HG03108 (cell line): Measurements from ENCODE around the gene MTMR12.

ENCODE experiments used
- ATAC-seq: cut with Tn5 transposase; IDR thresholded peaks from one replicate; pipeline ENCODE4 v1.9.1; 2021; ENCODE audit warnings: moderate library complexity; ENCODE audit not compliant: unreplicated experiment

Gene MTMR12

DNA sequence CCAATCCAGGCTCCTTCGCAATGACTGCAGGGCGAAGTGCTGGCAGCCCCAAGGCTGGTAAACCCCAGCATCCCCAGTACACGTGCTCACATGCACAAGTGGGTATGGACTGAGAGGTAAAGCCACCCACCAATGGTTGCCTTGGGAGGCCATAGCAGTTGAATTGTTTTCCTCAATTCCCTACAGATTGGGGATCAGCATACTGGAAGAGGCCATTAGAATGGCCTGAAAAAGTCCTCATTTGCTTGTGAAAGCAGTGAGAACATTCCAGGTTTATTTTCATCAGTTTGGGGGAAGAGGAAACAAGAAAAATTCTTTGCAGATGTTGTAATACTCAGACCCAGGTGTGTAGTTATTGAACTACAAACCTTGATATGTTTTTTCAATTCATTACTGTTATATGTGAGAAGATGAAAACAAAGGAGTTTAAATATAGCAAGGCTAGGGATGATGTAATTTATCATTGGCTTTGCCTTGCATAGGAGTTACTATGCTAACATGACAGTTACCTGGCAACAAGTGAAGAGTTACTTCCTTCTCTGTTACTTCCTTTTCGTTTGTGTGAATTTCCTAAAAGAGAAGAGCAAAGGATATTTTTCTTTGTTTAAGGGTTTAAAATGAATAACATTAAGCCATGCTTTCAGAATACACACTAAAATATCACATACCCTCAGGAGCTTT lies 36.4 kb downstream of the MTMR12 start:
- ATAC-seq = no peak

DNA sequence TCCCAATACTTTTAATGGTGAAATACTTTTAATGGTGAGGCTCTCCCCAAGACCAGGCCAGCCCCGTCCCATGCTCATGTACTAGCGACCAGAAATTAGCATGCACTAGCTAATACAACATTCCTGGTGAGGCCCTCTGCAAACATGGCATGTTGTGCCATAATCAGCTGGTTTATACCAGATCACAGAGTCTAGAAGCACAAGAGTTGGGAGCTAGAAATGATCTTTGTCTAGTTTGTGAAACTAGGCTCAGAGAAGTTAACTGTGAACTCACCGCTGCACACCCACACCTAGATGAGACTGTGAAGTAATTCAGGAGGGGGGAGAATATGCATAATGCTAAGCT lies 37.4 kb downstream of the MTMR12 start:
- no peak for ATAC-seq

- ATAC-seq = no peak
Measured at GRCh38 chr5:32274548-32275395, 38.0 kb downstream of the MTMR12 start.

DNA sequence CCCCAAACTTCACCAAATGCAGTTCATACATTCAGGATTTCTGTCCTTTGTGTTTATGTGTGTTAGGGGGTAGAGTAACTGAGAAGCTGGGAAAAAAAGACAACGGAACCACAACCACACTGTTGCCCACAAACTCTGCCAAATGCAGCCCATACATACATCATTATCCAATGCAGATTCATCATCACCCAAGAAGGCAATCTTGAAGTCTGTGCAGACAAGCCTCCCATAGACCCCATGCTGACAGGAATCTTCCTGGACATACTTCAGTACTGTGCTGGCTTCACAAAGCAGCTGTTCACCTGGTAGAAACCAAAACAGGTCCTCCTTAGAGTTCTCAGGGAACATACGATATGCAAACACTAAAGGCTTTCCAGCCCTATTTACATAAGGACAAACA lies 38.9 kb downstream of the MTMR12 start:
- no peak for ATAC-seq

- ATAC-seq = no peak
Measured at GRCh38 chr5:32272746-32273145, 40.0 kb downstream of the MTMR12 start.

DNA sequence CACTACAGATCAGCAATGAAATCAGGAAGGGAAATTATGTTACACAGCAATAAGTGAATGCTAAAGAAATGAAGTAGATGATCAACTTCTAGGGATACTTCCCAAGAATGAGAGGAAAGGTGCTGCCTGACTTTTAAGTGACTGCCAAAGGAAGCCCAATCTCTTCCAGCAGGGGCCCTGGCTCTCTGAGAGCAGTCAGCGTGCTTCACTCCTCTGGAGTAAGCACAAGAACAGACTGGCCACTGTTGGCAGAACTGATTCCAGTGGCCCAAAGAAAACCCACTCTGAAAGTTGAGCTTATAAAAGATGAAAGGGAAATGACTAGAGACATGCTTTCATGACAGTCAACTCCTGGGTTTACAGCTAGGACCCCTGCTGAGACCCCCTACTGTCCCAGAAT lies 41.8 kb downstream of the MTMR12 start:
- no peak for ATAC-seq

- no peak for ATAC-seq
Measured at GRCh38 chr5:32270178-32270577, 42.6 kb downstream of the MTMR12 start.

DNA sequence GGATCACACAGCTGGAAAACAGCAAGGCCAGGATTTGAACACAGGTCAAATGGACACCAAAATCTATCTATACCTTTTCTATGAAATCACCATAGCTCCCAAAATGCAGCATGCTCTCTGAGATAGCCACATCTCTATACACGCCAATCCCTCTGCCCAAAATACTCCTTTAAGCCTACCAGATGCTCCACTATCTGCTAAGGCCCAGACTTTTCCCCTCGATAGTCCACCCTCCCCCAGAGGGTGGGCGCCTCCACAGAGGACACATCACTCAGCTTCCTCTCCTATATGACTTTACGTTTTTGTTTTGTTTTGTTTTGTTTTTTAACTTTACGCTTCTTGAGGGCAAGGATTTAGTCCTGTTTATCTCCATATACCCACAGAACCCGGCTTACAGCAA lies 46.8 kb downstream of the MTMR12 start:
- no peak for ATAC-seq

GRCh38 chr5:32264957-32265572 lies 47.7 kb downstream of the MTMR12 start:
- ATAC-seq = no peak

- no peak for ATAC-seq
Measured at GRCh38 chr5:32263684-32264083, 49.1 kb downstream of the MTMR12 start.

DNA sequence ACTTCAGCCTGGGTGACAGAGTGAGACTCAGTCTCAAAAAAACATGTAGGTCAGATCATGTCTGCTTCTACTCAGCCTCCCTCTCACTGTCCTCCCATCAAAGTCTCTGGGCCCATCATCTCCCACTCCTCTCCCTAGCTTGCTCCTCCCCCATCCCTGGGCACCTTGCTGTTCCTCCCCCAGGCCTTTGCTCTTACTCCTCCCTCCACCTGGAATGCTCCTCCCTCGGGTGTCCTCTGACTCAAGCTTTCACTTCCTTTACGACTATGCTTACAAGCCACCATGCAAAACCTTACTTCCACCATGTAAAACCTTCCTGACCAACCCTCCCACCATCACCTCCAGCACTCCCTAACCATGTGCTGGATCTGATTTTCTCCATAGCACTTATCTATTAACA lies 51.5 kb downstream of the MTMR12 start:
- ATAC-seq = no peak

- no peak for ATAC-seq
Measured at GRCh38 chr5:32259033-32259432, 53.7 kb downstream of the MTMR12 start.

- ATAC-seq = no peak
Measured at GRCh38 chr5:32258424-32258823, 54.3 kb downstream of the MTMR12 start.

- ATAC-seq = no peak
Measured at GRCh38 chr5:32255540-32255900, 57.2 kb downstream of the MTMR12 start.

DNA sequence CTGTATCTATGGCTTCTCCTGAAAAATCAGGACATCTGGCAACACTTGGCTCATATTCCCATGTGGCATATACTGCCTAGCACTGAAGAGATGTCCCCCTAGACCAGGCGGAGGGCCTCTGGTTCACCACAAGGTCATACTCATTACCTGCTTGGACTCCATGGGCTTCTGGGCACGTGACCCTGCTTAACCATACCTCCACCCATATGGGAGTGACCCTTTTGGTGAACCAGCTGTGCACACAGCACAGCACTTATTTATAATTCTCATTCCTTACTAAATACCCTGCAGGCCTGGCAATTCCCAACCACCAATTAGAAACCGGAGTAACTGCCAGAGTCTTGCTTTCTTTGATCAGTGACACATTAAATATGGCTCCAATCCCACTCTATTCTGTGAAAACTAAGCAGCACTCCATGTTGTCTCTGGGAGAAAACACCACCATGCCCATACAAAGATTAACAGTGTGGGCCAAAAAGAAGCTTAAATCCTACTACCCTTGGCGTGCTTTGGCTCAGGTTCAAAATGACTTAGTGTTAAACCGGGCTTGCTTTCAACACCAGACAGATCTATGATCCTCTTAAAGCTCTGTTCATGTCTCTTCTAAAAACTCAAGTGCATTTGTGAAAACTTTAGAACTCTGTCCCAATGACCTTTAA lies 57.7 kb downstream of the MTMR12 start:
- no peak for ATAC-seq

DNA sequence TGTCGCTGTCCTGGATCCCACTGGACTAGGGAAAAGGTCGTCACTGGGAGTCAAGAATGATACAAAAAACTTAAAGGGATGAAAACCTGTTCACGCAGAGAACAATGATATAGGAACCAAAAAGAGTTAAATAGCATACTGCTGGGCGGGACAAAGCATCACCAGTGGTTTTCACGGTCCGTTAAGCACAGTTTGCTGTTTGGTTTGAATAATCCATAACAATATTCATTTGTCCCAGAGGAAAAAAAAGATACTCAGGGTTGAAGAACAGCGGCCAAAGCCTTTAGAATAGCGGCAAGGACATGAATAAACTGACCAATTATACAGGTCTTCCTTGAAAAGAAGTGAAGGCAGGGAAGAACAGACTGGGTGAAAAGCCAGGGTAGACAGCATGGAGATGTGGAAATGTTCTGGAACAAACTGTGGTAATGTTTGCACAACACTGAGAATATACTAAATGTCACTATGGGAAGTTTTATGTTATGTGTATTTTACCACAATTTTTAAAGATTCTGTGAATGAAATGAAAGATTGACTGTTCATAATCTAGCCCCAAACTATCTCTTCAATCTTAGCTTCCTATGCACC lies 60.8 kb downstream of the MTMR12 start:
- no peak for ATAC-seq

DNA sequence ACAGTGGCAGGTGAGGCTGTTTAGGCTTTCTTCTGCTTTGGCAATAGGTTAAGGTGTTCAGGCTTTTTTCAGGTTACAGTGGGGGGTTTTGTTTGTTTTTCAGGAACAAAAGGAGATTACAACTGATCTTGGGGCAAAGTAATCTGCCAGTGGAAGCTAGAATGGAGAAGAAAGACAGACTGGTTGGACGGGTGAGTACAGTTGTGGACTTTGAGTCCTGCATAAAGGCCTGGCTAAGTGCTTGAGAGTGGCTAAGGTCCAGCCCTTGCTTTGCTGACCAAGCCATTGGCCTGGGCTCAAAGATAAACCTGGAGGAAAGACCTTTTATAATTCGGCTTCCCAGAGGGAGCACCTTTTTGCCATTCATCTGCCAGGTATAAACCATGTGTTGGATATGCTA lies 63.1 kb downstream of the MTMR12 start:
- ATAC-seq = no peak

DNA sequence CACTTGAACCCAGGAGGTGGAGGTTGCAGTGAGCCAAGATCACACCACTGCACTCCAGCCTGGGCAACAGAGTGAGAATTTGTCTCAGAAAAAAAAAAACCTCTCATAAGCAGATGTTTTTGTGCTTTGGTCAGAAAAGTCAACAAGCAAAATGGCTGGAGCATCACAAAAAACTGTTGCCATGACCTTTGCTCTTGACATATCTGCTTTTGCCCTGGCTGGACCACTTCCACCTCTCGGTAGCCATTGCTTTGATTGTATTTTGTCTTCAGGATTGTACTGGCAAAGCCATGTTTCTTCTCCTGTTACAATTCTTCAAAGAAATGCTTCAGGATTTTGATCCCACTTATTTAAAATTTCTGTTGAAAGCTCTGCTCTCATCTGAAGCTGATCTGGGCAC lies 67.0 kb downstream of the MTMR12 start:
- no peak for ATAC-seq

DNA sequence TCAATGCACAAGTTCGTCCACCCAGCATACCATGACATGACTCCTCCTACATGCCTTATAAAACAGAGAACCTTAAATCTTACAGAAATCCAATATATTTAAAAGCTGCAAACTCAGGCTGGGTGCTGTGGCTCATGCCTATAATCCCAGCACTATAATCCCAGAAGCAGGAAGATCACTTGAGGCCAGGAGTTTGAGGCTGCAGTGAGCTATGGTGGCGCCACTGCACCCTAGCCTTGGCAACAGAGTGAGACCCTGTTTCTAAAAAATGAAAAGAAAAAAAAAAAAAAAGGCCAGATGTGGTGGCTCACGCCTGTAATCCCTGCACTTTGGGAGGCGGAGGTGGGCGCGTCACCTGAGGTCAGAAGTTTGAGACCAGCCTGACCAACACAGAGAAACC lies 68.7 kb downstream of the MTMR12 start:
- ATAC-seq = no peak

- no peak for ATAC-seq
Measured at GRCh38 chr5:32241034-32241783, 71.5 kb downstream of the MTMR12 start.

DNA sequence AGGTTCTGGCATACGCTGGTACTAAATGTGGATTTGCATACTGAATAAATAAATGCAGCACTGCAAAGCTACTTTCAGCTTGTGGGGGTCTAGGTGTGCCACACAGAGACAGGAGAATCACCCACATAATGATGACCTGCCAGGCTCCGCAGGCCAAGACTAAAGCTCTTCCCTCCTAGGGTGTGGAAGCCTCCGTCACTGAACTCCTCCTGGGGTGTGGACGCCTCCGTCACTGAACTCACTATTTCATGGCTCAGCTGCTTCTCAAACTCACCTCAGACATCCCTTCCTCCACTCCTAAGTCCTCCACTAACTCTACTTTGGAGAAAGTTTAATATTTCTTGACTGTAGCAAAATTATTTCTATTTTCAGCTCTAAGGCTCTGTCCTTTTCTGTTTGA lies 73.4 kb downstream of the MTMR12 start:
- ATAC-seq = no peak
